ENCODE results near the gene CENPH. TPM values are rescaled to one million over a fixed set of nuclear protein-coding genes. Genes with fewer than 3 reads are reported as not detected.
"Not testable (repeated sequence)": the region's sequence is repeated elsewhere in the genome, so short reads cannot be mapped to it uniquely, and the experiment has no call there.

Gene CENPH
- total RNA-seq, 5 donors from 2014 or later (not counting 1 experiment from before 2014, with no cell fraction given): 4.1 to 8.4 (median 6.5) TPM

DNA sequence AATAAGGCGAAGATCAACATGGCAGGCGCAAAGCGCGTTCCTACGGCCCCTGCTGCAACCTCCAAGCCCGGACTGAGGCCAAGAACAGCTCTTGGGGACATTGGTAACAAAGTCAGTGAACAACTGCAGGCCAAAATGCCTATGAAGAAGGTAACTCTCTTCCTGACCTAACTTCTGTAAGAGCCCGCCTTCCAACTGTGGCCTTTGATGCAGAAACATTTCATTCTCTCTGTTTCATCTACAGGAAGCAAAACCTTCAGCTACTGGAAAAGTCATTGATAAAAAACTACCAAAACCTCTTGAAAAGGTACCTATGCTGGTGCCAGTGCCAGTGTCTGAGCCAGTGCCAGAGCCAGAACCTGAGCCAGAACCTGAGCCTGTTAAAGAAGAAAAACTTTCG is 21.5 kb upstream of the CENPH start:
- peak overlapping the region; percentile 90 to 94 (median 92) for H3K4me3 Mint-ChIP-seq
- Histone ChIP-seq H3K9me3 (no peaks in the 10 kb centered on the region), H3K4me1 (ENCODE audit: control insufficient read depth in 1 of 2, extremely low read depth in 1 of 2, insufficient read depth in 2 of 2, low read length in 2 of 2) (peaks cover 13 to 16% of the 10 kb centered on the region in 2 experiments), H3K4me3 (ENCODE audit: control insufficient read depth in 1 of 2, extremely low read depth in 1 of 2, low read length in 1 of 2) (peak overlapping the region; percentile 76 to 91), H3K27me3 (replicated peaks in 1 of 2; ENCODE audit: control insufficient read depth in 2 of 2, extremely low read depth in 1 of 2, insufficient read depth in 2 of 2, low read length in 1 of 2) (no peaks in the 10 kb centered on the region), H3K27ac (ENCODE audit: low read length) (no peak overlapping the region), H3K36me3 (ENCODE audit: control insufficient read depth in 2 of 2, extremely low read depth in 1 of 2, insufficient read depth in 1 of 2, low read length in 1 of 2) (peaks cover 0 to 3% of the 10 kb centered on the region in 2 donors)
- DNase-seq (no peak), ATAC-seq (replicated peaks in 1 of 4) (no peak)
- no peaks in the 10 kb centered on the region for H3K9me3 Mint-ChIP-seq
- CTCF ChIA-PET: interaction anchor here in 1 of 2 donors (3.4 kb wide), 1 partner anchor 74 kb away, joined by 15 read pairs; the partner anchor contains the start of gene SLC30A5
- POLR2A ChIA-PET: interaction anchor here in 1 of 2 donors (0.6 kb wide), 1 partner anchor 64 kb away, joined by 6 read pairs; no protein-coding TSS in a partner anchor
- H3K27me3 Mint-ChIP-seq: no peaks in the 10 kb centered on the region
- WGBS (ENCODE audit: insufficient coverage): 63% methylated on average over 6 of the region's 8 CpGs
- peaks cover 21 to 28% (median 26%) of the 10 kb centered on the region in 3 donors for H3K4me1 Mint-ChIP-seq
- H3K36me3 Mint-ChIP-seq: peaks cover under 1% of the 10 kb centered on the region
- no peak overlapping the region for H3K27ac Mint-ChIP-seq

DNA sequence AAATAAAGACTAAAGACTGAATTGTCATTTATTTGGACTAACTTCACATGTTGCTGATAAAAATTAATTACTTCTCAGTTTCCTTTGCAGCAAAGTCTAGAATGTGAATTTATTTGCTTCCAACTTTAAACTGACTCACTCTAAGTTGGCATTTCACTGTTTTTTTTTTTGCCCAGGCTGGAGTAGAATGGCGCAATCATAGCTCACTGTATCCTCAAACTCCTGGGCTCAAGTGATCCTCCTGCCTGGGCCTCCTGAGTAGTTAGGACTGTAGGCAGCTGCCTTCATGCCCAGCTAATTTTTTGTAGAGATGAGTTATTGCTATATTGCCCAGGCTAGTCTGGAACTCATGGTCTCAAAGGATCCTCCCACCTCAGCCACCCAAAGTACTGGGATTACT is 18.9 kb upstream of the CENPH start:
- H3K27me3 Mint-ChIP-seq: no peaks in the 10 kb centered on the region
- WGBS (ENCODE audit: insufficient coverage): no CpG with 5 or more reads among the region's 1 CpG
- H3K36me3 Mint-ChIP-seq: peaks cover 16% of the 10 kb centered on the region
- ATAC-seq (replicated peaks in 1 of 4): no peak
- ChIA-PET POLR2A (interaction anchor here in 1 of 2 donors (1.1 kb wide), 1 partner anchor 27 kb away, joined by 3 read pairs; no protein-coding TSS in a partner anchor), CTCF (no interaction called here)
- no peak overlapping the region for H3K4me3 ChIP-seq (ENCODE audit: control insufficient read depth in 1 of 2, extremely low read depth in 1 of 2, low read length in 1 of 2)
- DNase-seq: no peak
- H3K27ac ChIP-seq (ENCODE audit: low read length): no peak overlapping the region
- H3K4me3 Mint-ChIP-seq: no peak overlapping the region
- no peak overlapping the region for H3K27ac Mint-ChIP-seq
- H3K9me3 Mint-ChIP-seq: no peaks in the 10 kb centered on the region
- peaks cover 3 to 6% of the 10 kb centered on the region in 2 donors for H3K36me3 ChIP-seq (ENCODE audit: control insufficient read depth in 2 of 2, extremely low read depth in 1 of 2, insufficient read depth in 1 of 2, low read length in 1 of 2)
- H3K4me1 ChIP-seq (ENCODE audit: control insufficient read depth in 1 of 2, extremely low read depth in 1 of 2, insufficient read depth in 2 of 2, low read length in 2 of 2): peaks cover 13 to 16% of the 10 kb centered on the region in 2 experiments
- no peaks in the 10 kb centered on the region for H3K27me3 ChIP-seq (replicated peaks in 1 of 2; ENCODE audit: control insufficient read depth in 2 of 2, extremely low read depth in 1 of 2, insufficient read depth in 2 of 2, low read length in 1 of 2)
- H3K9me3 ChIP-seq: no peaks in the 10 kb centered on the region
- H3K4me1 Mint-ChIP-seq: peaks cover 21 to 28% (median 26%) of the 10 kb centered on the region in 3 donors

DNA sequence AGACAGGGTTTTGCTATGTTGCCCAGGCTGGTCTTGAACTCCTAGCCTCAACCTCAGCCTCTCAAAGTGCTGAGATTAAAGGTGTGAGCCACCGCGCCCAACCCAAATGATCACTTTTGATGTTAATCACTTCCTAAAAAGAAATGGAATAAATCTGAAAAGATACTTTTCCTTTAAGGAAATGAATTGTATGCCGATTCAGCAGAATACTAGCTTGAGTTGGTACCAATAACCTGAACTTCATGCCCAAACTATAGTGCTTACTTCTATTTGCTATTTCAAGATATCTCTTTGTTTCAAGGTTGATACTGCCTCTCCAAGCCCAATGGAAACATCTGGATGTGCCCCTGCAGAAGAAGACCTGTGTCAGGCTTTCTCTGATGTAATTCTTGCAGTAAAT is 18.4 kb upstream of the CENPH start:
- peaks cover 21 to 26% (median 26%) of the 10 kb centered on the region in 3 donors for H3K4me1 Mint-ChIP-seq
- H3K27ac Mint-ChIP-seq: no peak overlapping the region
- no peak for DNase-seq
- Histone ChIP-seq H3K4me1 (ENCODE audit: control insufficient read depth in 1 of 2, extremely low read depth in 1 of 2, insufficient read depth in 2 of 2, low read length in 2 of 2) (peaks cover 13 to 16% of the 10 kb centered on the region in 2 experiments), H3K27ac (ENCODE audit: low read length) (no peak overlapping the region), H3K36me3 (ENCODE audit: control insufficient read depth in 2 of 2, extremely low read depth in 1 of 2, insufficient read depth in 1 of 2, low read length in 1 of 2) (peaks cover 3 to 6% of the 10 kb centered on the region in 2 donors), H3K9me3 (no peaks in the 10 kb centered on the region), H3K4me3 (ENCODE audit: control insufficient read depth in 1 of 2, extremely low read depth in 1 of 2, low read length in 1 of 2) (no peak overlapping the region), H3K27me3 (replicated peaks in 1 of 2; ENCODE audit: control insufficient read depth in 2 of 2, extremely low read depth in 1 of 2, insufficient read depth in 2 of 2, low read length in 1 of 2) (no peaks in the 10 kb centered on the region)
- no peak overlapping the region for H3K4me3 Mint-ChIP-seq
- POLR2A ChIA-PET: no interaction called here
- no peaks in the 10 kb centered on the region for H3K9me3 Mint-ChIP-seq
- ATAC-seq (replicated peaks in 1 of 4): no peak
- CTCF ChIA-PET: no interaction called here
- no peaks in the 10 kb centered on the region for H3K27me3 Mint-ChIP-seq
- H3K36me3 Mint-ChIP-seq: peaks cover 17% of the 10 kb centered on the region
- no CpG with 5 or more reads among the region's 3 CpGs for WGBS (ENCODE audit: insufficient coverage)

DNA sequence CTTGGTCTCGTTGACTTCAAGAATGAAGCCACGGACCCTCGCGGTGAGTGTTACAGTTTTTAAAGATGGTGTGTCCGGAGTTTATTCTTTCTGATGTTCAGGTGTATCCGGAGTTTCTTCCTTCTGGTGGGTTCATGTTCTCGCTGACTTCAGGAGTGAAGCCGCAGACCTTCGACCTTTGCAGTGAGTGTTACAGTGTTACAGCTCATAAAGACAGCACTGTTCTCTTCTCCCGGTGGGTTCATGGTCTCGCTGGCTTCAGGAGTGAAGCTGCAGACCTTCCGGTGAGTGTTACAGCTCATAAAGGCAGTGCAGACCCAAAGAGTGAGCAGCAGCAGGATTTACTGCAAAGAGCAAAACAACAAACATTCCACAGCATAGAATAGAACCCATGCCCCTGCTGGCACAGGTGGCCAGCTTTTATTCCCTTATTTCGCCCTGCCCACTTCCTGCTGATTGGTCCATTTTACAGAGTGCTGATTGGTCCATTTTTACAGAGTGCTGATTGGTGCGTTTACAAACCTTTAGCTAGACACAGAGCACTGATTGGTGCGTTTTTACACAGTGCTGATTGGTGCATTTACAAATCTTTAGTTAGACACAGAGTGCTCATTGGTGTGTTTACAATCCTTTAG is 7.6 kb upstream of the CENPH start:
- POLR2A ChIA-PET; ATAC-seq (replicated peaks in 1 of 4); H3K27me3 ChIP-seq (replicated peaks in 1 of 2; ENCODE audit: control insufficient read depth in 2 of 2, extremely low read depth in 1 of 2, insufficient read depth in 2 of 2, low read length in 1 of 2); H3K9me3 ChIP-seq; H3K27ac ChIP-seq (ENCODE audit: low read length); H3K4me3 ChIP-seq (ENCODE audit: control insufficient read depth in 1 of 2, extremely low read depth in 1 of 2, low read length in 1 of 2); H3K27ac Mint-ChIP-seq; H3K36me3 Mint-ChIP-seq; H3K4me1 Mint-ChIP-seq; H3K4me1 ChIP-seq (ENCODE audit: control insufficient read depth in 1 of 2, extremely low read depth in 1 of 2, insufficient read depth in 2 of 2, low read length in 2 of 2); H3K9me3 Mint-ChIP-seq; DNase-seq; H3K27me3 Mint-ChIP-seq; H3K36me3 ChIP-seq (ENCODE audit: control insufficient read depth in 2 of 2, extremely low read depth in 1 of 2, insufficient read depth in 1 of 2, low read length in 1 of 2); H3K4me3 Mint-ChIP-seq: not testable (repeated sequence)
- WGBS (ENCODE audit: insufficient coverage): 92% methylated on average over 13 of the region's 15 CpGs
- CTCF ChIA-PET: interaction anchor here in 1 of 2 donors (0.7 kb wide), 1 partner anchor 166 kb away, joined by 3 read pairs; no protein-coding TSS in a partner anchor

DNA sequence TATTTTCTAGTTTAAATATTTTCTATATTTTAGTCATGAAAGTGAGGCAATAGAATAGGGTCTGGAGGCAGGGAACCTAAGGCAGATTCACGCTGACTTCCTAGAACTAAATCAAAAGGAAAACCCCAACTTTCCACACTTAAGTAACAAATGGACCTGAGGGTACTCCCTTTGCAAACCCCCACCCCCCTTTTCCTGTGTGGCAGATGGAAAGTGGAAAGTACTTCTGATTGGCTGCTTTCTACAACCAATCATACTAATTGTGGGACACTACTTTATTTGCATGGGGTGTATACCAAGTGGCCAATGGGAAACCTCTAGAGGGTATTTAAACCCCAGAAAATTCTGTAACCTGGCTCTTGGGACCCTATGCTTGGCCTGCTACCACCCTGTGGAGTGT is 4.8 kb upstream of the CENPH start:
- Mint-ChIP-seq H3K27ac (no peak overlapping the region), H3K27me3 (no peaks in the 10 kb centered on the region), H3K4me3 (no peak overlapping the region), H3K9me3 (no peaks in the 10 kb centered on the region), H3K36me3 (no peaks in the 10 kb centered on the region), H3K4me1 (peaks cover 6 to 7% (median 7%) of the 10 kb centered on the region in 3 donors)
- Histone ChIP-seq H3K4me1 (ENCODE audit: control insufficient read depth in 1 of 2, extremely low read depth in 1 of 2, insufficient read depth in 2 of 2, low read length in 2 of 2) (peaks cover 0 to 9% of the 10 kb centered on the region in 2 experiments), H3K4me3 (ENCODE audit: control insufficient read depth in 1 of 2, extremely low read depth in 1 of 2, low read length in 1 of 2) (no peak overlapping the region), H3K27ac (ENCODE audit: low read length) (no peak overlapping the region), H3K36me3 (ENCODE audit: control insufficient read depth in 2 of 2, extremely low read depth in 1 of 2, insufficient read depth in 1 of 2, low read length in 1 of 2) (no peaks in the 10 kb centered on the region), H3K9me3 (no peaks in the 10 kb centered on the region), H3K27me3 (replicated peaks in 1 of 2; ENCODE audit: control insufficient read depth in 2 of 2, extremely low read depth in 1 of 2, insufficient read depth in 2 of 2, low read length in 1 of 2) (no peaks in the 10 kb centered on the region)
- no peak for DNase-seq
- CTCF ChIA-PET: interaction anchor here in 1 of 2 donors (0.7 kb wide), 1 partner anchor 74 kb away, joined by 5 read pairs; no protein-coding TSS in a partner anchor
- POLR2A ChIA-PET: interaction anchor here in 1 of 2 donors (0.7 kb wide), 1 partner anchor 11 kb away, joined by 3 read pairs; no protein-coding TSS in a partner anchor
- no peak for ATAC-seq (replicated peaks in 1 of 4)
- no CpG with 5 or more reads among the region's 1 CpG for WGBS (ENCODE audit: insufficient coverage)

DNA sequence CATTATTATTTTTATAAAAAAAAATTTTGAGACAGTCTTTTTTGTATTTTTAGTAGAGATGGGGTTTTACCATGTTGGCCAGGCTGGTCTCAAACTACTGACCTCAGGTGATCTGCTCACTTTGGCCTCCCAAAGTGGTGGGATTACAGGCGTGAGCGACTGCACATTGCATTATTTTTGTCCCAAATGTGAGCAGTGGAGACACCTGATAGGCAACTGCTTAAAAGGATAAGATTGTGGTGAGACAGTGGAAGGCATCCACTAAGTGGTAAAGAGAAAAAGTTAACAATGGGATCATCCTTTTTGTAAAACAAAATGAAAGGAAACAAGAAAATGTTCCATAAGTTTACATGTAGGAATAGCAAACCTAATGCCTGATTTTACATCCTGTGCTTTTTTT is 2.0 kb upstream of the CENPH start:
- Mint-ChIP-seq H3K9me3 (no peaks in the 10 kb centered on the region), H3K4me3 (peak overlapping the region in 1 of 3 donors; percentile 69)

More for the DNA sequence above, 2.0 kb upstream of the CENPH start:
- Histone ChIP-seq H3K9me3 (no peaks in the 10 kb centered on the region), H3K36me3 (ENCODE audit: control insufficient read depth in 2 of 2, extremely low read depth in 1 of 2, insufficient read depth in 1 of 2, low read length in 1 of 2) (no peaks in the 10 kb centered on the region), H3K4me1 (ENCODE audit: control insufficient read depth in 1 of 2, extremely low read depth in 1 of 2, insufficient read depth in 2 of 2, low read length in 2 of 2) (peaks cover 5 to 14% of the 10 kb centered on the region in 2 experiments), H3K27me3 (replicated peaks in 1 of 2; ENCODE audit: control insufficient read depth in 2 of 2, extremely low read depth in 1 of 2, insufficient read depth in 2 of 2, low read length in 1 of 2) (no peaks in the 10 kb centered on the region), H3K4me3 (ENCODE audit: control insufficient read depth in 1 of 2, extremely low read depth in 1 of 2, low read length in 1 of 2) (no peak overlapping the region), H3K27ac (ENCODE audit: low read length) (no peak overlapping the region)
- ChIA-PET POLR2A (no interaction called here), CTCF (no interaction called here)
- Mint-ChIP-seq H3K4me1 (peaks cover 11 to 16% (median 15%) of the 10 kb centered on the region in 3 donors), H3K27me3 (no peaks in the 10 kb centered on the region), H3K27ac (no peak overlapping the region), H3K36me3 (peaks cover 4% of the 10 kb centered on the region)
- DNase-seq (no peak), ATAC-seq (replicated peaks in 1 of 4) (no peak)
- WGBS (ENCODE audit: insufficient coverage): 100% methylated on average over 2 of the region's 2 CpGs

Measured in T-cell (primary cell).